Esophagus muscularis mucosa (tissue), 4 donors: ENCODE data around the gene STAU1. TPM values are rescaled to one million over a fixed set of nuclear protein-coding genes. Genes with fewer than 3 reads are reported as not detected.
"Not testable (repeated sequence)": the region's sequence is repeated elsewhere in the genome, so short reads cannot be mapped to it uniquely, and the experiment has no call there.

Experiments used
- DNase-seq: peaks from one replicate; pipeline ENCODE4 v3.0.0-alpha.2; 2017; ENCODE audit errors: extremely low spot score
- H3K27ac ChIP-seq, 4 donors: fragments of 200-600 bp; sonication (generic); replicated peaks in 1 of 4; 1 replicate in 3 of 4; 2 replicates in 1 of 4; pipeline ENCODE4 v1.5.1; 2016 to 2019; ENCODE audit warnings: mild to moderate bottlenecking in 1 of 4
- H3K27me3 ChIP-seq, 4 donors: fragments of 200-600 bp; sonication (generic); one replicate each; pipeline versions ENCODE4 v1.5.1 to v1.6.0; 2016 to 2019
- H3K36me3 ChIP-seq, 4 donors: fragments of 200-600 bp; sonication (generic); one replicate each; pipeline ENCODE4 v1.5.1; 2016 to 2019
- H3K4me1 ChIP-seq, 4 donors: fragments of 200-600 bp; sonication (generic); one replicate each; pipeline ENCODE4 v1.5.1; 2016 to 2019
- H3K4me3 ChIP-seq, 4 donors: fragments of 200-600 bp; sonication (generic); 1 replicate in 2 of 4; 2 replicates in 2 of 4; pipeline ENCODE4 v1.5.1; 2016 to 2019; ENCODE audit warnings: mild to moderate bottlenecking in 4 of 4, moderate library complexity in 1 of 4
- H3K9me3 ChIP-seq, 4 donors: fragments of 200-600 bp; sonication (generic); 1 replicate in 3 of 4; 2 replicates in 1 of 4; pipeline ENCODE4 v1.5.1; 2016 to 2019
- EP300 ChIP-seq: sonication (generic); formaldehyde crosslinking; IDR thresholded peaks from one replicate; pipeline ENCODE4 v1.6.1; 2017; ENCODE audit warnings: antibody characterized with exemption
- POLR2A ChIP-seq: fragments of 450-650 bp; IDR thresholded peaks from one replicate; pipeline ENCODE4 v1.6.1; 2017; ENCODE audit warnings: antibody characterized with exemption, moderate library complexity, mild to moderate bottlenecking, low read depth
- POLR2AphosphoS5 ChIP-seq, 2 donors: sonication (generic); formaldehyde crosslinking; IDR thresholded peaks; one replicate each; pipeline ENCODE4 v1.6.1; 2017; ENCODE audit warnings: antibody characterized with exemption in 2 of 2
- WGBS: methylation state at CpG from one replicate; pipeline ENCODE4 v1.1.5; 2018; 5-methylcytosine and 5-hydroxymethylcytosine counted together
- intact Hi-C: fragments of 100-400 bp; cut with DNase I; formaldehyde crosslinking; loops from one replicate; pipeline ENCODE4 v1.15.1; 2023
- total RNA-seq, 4 donors: library from RNA; depleted of rRNA; stranded (reverse); fragments of >200 nt; gene quantifications; one replicate each; pipeline versions ENCODE4 v1.1.0 to v1.2.1, GENCODE V29; 2016
- TF ChIP-seq, protein P1 (sequence below), 3 experiments: fragments of 200-600 bp in 2 of 3; fragments of 450-650 bp in 1 of 3; sonication (generic) in 2 of 3; IDR thresholded peaks; one replicate each; pipeline ENCODE4 v1.5.1; 2017 to 2019; ENCODE audit warnings: antibody characterized with exemption in 3 of 3, mild to moderate bottlenecking in 2 of 3, moderate library complexity in 1 of 3

Gene STAU1
- total RNA-seq, 4 donors from 2014 or later, result 103 to 118 (median 115) TPM

DNA sequence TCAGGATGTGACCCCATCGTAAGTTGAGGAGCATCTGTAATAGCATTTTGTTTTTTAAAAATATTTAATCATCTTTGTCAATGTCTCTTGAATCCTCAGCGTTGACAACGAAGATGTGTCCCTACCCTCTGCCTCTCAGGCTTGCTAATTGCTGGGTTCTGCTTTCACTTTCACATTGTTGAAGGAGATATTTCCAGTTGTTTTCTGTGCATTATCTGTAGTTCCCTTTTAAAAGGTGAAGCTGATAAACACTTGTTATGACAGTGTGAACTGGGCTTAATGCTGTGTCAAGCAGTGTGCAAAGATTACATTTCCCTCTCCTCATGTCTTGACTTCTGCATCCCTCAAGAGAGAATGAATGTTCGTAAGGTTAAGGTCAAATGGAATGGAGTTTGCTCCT is 87.2 kb downstream of the STAU1 start:
- Histone ChIP-seq H3K4me1 (no peaks in the 10 kb centered on the region), H3K9me3 (no peaks in the 10 kb centered on the region), H3K27ac (no peak overlapping the region), H3K4me3 (no peak overlapping the region), H3K36me3 (peaks cover 17 to 82% (median 68%) of the 10 kb centered on the region in 4 donors), H3K27me3 (no peaks in the 10 kb centered on the region)
- WGBS, result 84% methylated on average over 4 of the region's 4 CpGs
- DNase-seq, result no peak
- no peak for TF ChIP-seq POLR2AphosphoS5 (IDR thresholded peaks at IDR 0.05)
- TF ChIP-seq, protein P1, sequence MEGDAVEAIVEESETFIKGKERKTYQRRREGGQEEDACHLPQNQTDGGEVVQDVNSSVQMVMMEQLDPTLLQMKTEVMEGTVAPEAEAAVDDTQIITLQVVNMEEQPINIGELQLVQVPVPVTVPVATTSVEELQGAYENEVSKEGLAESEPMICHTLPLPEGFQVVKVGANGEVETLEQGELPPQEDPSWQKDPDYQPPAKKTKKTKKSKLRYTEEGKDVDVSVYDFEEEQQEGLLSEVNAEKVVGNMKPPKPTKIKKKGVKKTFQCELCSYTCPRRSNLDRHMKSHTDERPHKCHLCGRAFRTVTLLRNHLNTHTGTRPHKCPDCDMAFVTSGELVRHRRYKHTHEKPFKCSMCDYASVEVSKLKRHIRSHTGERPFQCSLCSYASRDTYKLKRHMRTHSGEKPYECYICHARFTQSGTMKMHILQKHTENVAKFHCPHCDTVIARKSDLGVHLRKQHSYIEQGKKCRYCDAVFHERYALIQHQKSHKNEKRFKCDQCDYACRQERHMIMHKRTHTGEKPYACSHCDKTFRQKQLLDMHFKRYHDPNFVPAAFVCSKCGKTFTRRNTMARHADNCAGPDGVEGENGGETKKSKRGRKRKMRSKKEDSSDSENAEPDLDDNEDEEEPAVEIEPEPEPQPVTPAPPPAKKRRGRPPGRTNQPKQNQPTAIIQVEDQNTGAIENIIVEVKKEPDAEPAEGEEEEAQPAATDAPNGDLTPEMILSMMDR (IDR thresholded peaks at IDR 0.05), result no peak
- TF ChIP-seq POLR2A, result no peak
- no peak for TF ChIP-seq EP300
- intact Hi-C loops, result no loop called here

- H3K27me3 ChIP-seq, H3K27ac ChIP-seq, H3K4me3 ChIP-seq, DNase-seq, H3K4me1 ChIP-seq, intact Hi-C loops, H3K9me3 ChIP-seq: not testable (repeated sequence)
- 95% methylated on average over 5 of the region's 5 CpGs for WGBS
- peaks cover 17 to 88% (median 73%) of the 10 kb centered on the region in 4 donors for H3K36me3 ChIP-seq
Observed at GRCh38 chr20:49100292-49100691, 87.8 kb downstream of the STAU1 start.

- intact Hi-C loops, result no loop called here
- Histone ChIP-seq H3K27me3 (no peaks in the 10 kb centered on the region), H3K36me3 (peaks cover 17 to 88% (median 76%) of the 10 kb centered on the region in 4 donors), H3K9me3 (no peaks in the 10 kb centered on the region), H3K27ac (no peak overlapping the region), H3K4me1 (no peaks in the 10 kb centered on the region), H3K4me3 (no peak overlapping the region)
- DNase-seq, result no peak
- no peak for TF ChIP-seq POLR2A
- no peak for TF ChIP-seq POLR2AphosphoS5 (IDR thresholded peaks at IDR 0.05)
- 94% methylated on average over 3 of the region's 3 CpGs for WGBS
Observed at GRCh38 chr20:49099011-49099410, 89.1 kb downstream of the STAU1 start.

GRCh38 chr20:49098136-49098535 is 90.0 kb downstream of the STAU1 start:
- Histone ChIP-seq H3K36me3 (peaks cover 15 to 86% (median 70%) of the 10 kb centered on the region in 4 donors), H3K27me3 (no peaks in the 10 kb centered on the region), H3K4me1 (no peaks in the 10 kb centered on the region), H3K4me3 (no peak overlapping the region), H3K27ac (no peak overlapping the region), H3K9me3 (no peaks in the 10 kb centered on the region)
- intact Hi-C loops, result no loop called here
- DNase-seq, result no peak
- WGBS, result 93% methylated on average over 4 of the region's 4 CpGs
- TF ChIP-seq, protein P1 (IDR thresholded peaks at IDR 0.05), result no peak
- TF ChIP-seq EP300 (no peak), POLR2A (no peak), POLR2AphosphoS5 (IDR thresholded peaks at IDR 0.05) (no peak)

GRCh38 chr20:49097159-49097558 is 91.0 kb downstream of the STAU1 start:
- 99% methylated on average over 6 of the region's 7 CpGs for WGBS
- TF ChIP-seq, protein P1 (IDR thresholded peaks at IDR 0.05), result no peak
- TF ChIP-seq EP300, result no peak
- no peak for TF ChIP-seq POLR2AphosphoS5 (IDR thresholded peaks at IDR 0.05)
- no peak for TF ChIP-seq POLR2A
- Histone ChIP-seq H3K27me3 (no peaks in the 10 kb centered on the region), H3K9me3 (no peaks in the 10 kb centered on the region), H3K4me3 (no peak overlapping the region), H3K36me3 (peaks cover 6 to 86% (median 68%) of the 10 kb centered on the region in 4 donors), H3K4me1 (no peaks in the 10 kb centered on the region), H3K27ac (no peak overlapping the region)
- intact Hi-C loops, result no loop called here
- no peak for DNase-seq

DNA sequence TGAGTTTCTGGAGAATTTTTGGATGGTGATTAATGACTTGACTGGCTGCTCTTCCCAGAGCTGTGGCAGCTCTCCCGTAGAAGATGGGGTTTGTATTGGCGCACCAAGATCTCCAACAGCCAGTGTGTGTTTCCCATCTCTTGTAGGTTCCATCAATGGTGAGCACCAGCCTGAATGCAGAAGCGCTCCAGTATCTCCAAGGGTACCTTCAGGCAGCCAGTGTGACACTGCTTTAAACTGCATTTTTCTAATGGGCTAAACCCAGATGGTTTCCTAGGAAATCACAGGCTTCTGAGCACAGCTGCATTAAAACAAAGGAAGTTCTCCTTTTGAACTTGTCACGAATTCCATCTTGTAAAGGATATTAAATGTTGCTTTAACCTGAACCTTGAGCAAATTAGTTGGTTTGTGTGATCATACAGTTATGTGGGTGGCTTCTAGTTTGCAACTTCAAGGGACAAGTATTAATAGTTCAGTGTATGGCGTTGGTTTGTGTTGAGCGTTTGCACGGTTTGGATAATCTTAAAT is 91.9 kb downstream of the STAU1 start:
- no peaks in the 10 kb centered on the region for H3K4me1 ChIP-seq
- TF ChIP-seq POLR2AphosphoS5 (IDR thresholded peaks at IDR 0.05) (no peak), POLR2A (no peak)
- H3K27me3 ChIP-seq, result no peaks in the 10 kb centered on the region
- 87% methylated on average over 7 of the region's 7 CpGs for WGBS
- peaks cover 8 to 86% (median 70%) of the 10 kb centered on the region in 4 donors for H3K36me3 ChIP-seq
- DNase-seq, result no peak
- no peaks in the 10 kb centered on the region for H3K9me3 ChIP-seq
- intact Hi-C loops, result no loop called here
- H3K4me3 ChIP-seq, result no peak overlapping the region
- H3K27ac ChIP-seq, result no peak overlapping the region
